ENCODE measurements around the gene LHFPL2. TPM values are rescaled to one million over a fixed set of nuclear protein-coding genes. Genes with fewer than 3 reads are reported as not detected.
A peak's percentile ranks its signal among the peaks of the same experiment; 100 is the strongest.

Gene LHFPL2
- polyA plus RNA-seq, 1 of the 3 experiments (the other 2 are of a cell fraction) = 10.4 TPM

GRCh38 chr5:78603636-78604175 lies 44.9 kb downstream of the LHFPL2 start:
- 91% methylated on average over 1 of the region's 1 CpG for WGBS (ENCODE audit: low lambda C conversion rate)
- ChIA-PET CTCF (no interaction called here), POLR2A (no interaction called here)
- H3K9me2 ChIP-seq = no peaks in the 10 kb centered on the region
- no peaks in the 10 kb centered on the region for H3K27me3 ChIP-seq (ENCODE audit: insufficient read depth)
- H3K4me2 ChIP-seq = no peak overlapping the region
- peaks cover 5 to 37% of the 10 kb centered on the region in 2 experiments for H3K4me1 ChIP-seq (ENCODE audit: control insufficient read depth in 1 of 2, insufficient read depth in 2 of 2, low read depth in 1 of 2, low read length in 1 of 2)
- TF ChIP-seq MXI1 (IDR thresholded peaks at IDR 0.05; ENCODE audit: low read depth, low read length) = no peak
- TF ChIP-seq NRF1 (IDR thresholded peaks at IDR 0.05; ENCODE audit: low read depth, low read length) = no peak
- no peak for TF ChIP-seq SMC3 (IDR thresholded peaks at IDR 0.05; ENCODE audit: low read depth, low read length)
- no peak for TF ChIP-seq GATA2 (CRISPR knock-in tag; IDR thresholded peaks at IDR 0.05)
- TF ChIP-seq IRF3 (IDR thresholded peaks at IDR 0.05; ENCODE audit: low read depth, low read length) = no peak
- TF ChIP-seq TCF12 (IDR thresholded peaks at IDR 0.05) = no peak
- TF ChIP-seq POLR2AphosphoS5 (IDR thresholded peaks at IDR 0.05; ENCODE audit: low read depth, low read length) = no peak
- TF ChIP-seq REST (IDR thresholded peaks at IDR 0.05; ENCODE audit: low read depth, low read length) = no peak
- H3K4me3 ChIP-seq (ENCODE audit: low read depth in 2 of 2, low read length in 1 of 2) = no peak overlapping the region
- H3K36me3 ChIP-seq (replicated peaks in 1 of 2; ENCODE audit: control insufficient read depth in 1 of 2, insufficient read depth in 2 of 2, low read length in 1 of 2) = peaks cover 5 to 61% of the 10 kb centered on the region in 2 experiments
- H3K27ac ChIP-seq (ENCODE audit: low read depth in 2 of 2, low read length in 1 of 2) = peak overlapping the region in 1 of 2 experiments; percentile 100; a peak in 1 of 4 replicates
- peaks cover 46% of the 10 kb centered on the region for H3F3A ChIP-seq (replicated peaks; ENCODE audit: insufficient read depth)
- H4K20me1 ChIP-seq (ENCODE audit: insufficient read depth) = no peaks in the 10 kb centered on the region
- H2AFZ ChIP-seq (ENCODE audit: low read depth) = no peak overlapping the region
- H3K9me3 ChIP-seq = no peaks in the 10 kb centered on the region
- H3K9ac ChIP-seq = no peak overlapping the region
- peaks cover 98% of the 10 kb centered on the region for H3K79me2 ChIP-seq (ENCODE audit: insufficient read depth)
- no peak for DNase-seq

GRCh38 chr5:78602400-78602799 lies 46.2 kb downstream of the LHFPL2 start:
- no peak overlapping the region for H3K4me2 ChIP-seq
- CTCF ChIA-PET = interaction anchor here (0.6 kb wide), 1 partner anchor 190 kb away, joined by 3 read pairs; no protein-coding TSS in a partner anchor
- TF ChIP-seq FOXM1 (IDR thresholded peaks at IDR 0.05; ENCODE audit: low read depth) = no peak
- no peak for TF ChIP-seq PBX3 (IDR thresholded peaks at IDR 0.05)
- TF ChIP-seq FOSL2 (IDR thresholded peaks at IDR 0.05; ENCODE audit: borderline replicate concordance, low read depth) = no peak
- TF ChIP-seq MAX (IDR thresholded peaks at IDR 0.05; ENCODE audit: low read depth) = no peak
- no peak for TF ChIP-seq EP300 (IDR thresholded peaks at IDR 0.05; ENCODE audit: borderline replicate concordance in 1 of 2, low read depth in 1 of 2, low read length in 1 of 2)
- no peak for TF ChIP-seq RXRA (IDR thresholded peaks at IDR 0.05; ENCODE audit: borderline replicate concordance, low read depth)
- no peak for TF ChIP-seq RCOR1 (IDR thresholded peaks at IDR 0.05; ENCODE audit: low read length)
- TF ChIP-seq IRF3 (IDR thresholded peaks at IDR 0.05; ENCODE audit: low read depth, low read length) = no peak
- no peak for TF ChIP-seq TEAD4 (IDR thresholded peaks at IDR 0.05; ENCODE audit: borderline replicate concordance, insufficient read depth)
- TF ChIP-seq GABPA (IDR thresholded peaks at IDR 0.05; ENCODE audit: low read depth) = no peak
- TF ChIP-seq TAF1 (IDR thresholded peaks at IDR 0.05; ENCODE audit: borderline replicate concordance, low read depth, low read length) = no peak
- TF ChIP-seq MXI1 (IDR thresholded peaks at IDR 0.05; ENCODE audit: low read depth, low read length) = no peak
- TF ChIP-seq GATA2 (CRISPR knock-in tag; IDR thresholded peaks at IDR 0.05) = no peak
- no peak for TF ChIP-seq RAD21 (IDR thresholded peaks at IDR 0.05; ENCODE audit: low read length)
- no peak for TF ChIP-seq YY1 (IDR thresholded peaks at IDR 0.05; ENCODE audit: low read depth)

More at GRCh38 chr5:78602400-78602799, 46.2 kb downstream of the LHFPL2 start:
- POLR2A ChIA-PET = no interaction called here
- Histone ChIP-seq H3K27ac (ENCODE audit: low read depth in 2 of 2, low read length in 1 of 2) (peak overlapping the region in 1 of 2 experiments; percentile 100; a peak in 2 of 4 replicates), H3K9ac (peak overlapping the region; percentile 62; the same call in 1 of the 2 replicates), H2AFZ (ENCODE audit: low read depth) (no peak overlapping the region), H3K4me3 (ENCODE audit: low read depth in 2 of 2, low read length in 1 of 2) (no peak overlapping the region), H3K9me2 (no peaks in the 10 kb centered on the region), H3F3A (replicated peaks; ENCODE audit: insufficient read depth) (peaks cover 54% of the 10 kb centered on the region), H3K79me2 (ENCODE audit: insufficient read depth) (peaks cover 94% of the 10 kb centered on the region), H3K36me3 (replicated peaks in 1 of 2; ENCODE audit: control insufficient read depth in 1 of 2, insufficient read depth in 2 of 2, low read length in 1 of 2) (peaks cover 0 to 52% of the 10 kb centered on the region in 2 experiments), H3K4me1 (ENCODE audit: control insufficient read depth in 1 of 2, insufficient read depth in 2 of 2, low read depth in 1 of 2, low read length in 1 of 2) (peaks cover 5 to 49% of the 10 kb centered on the region in 2 experiments), H3K9me3 (no peaks in the 10 kb centered on the region), H4K20me1 (ENCODE audit: insufficient read depth) (no peaks in the 10 kb centered on the region), H3K27me3 (ENCODE audit: insufficient read depth) (no peaks in the 10 kb centered on the region)
- WGBS (ENCODE audit: low lambda C conversion rate) = 43% methylated on average over 2 of the region's 2 CpGs
- DNase-seq = no peak
